Measurements from ENCODE around the gene TSC1. TPM values are rescaled to one million over a fixed set of nuclear protein-coding genes. Genes with fewer than 3 reads are reported as not detected.

Gene TSC1
- total RNA-seq, 1 donor from 2014 or later, result 44.3 TPM

DNA sequence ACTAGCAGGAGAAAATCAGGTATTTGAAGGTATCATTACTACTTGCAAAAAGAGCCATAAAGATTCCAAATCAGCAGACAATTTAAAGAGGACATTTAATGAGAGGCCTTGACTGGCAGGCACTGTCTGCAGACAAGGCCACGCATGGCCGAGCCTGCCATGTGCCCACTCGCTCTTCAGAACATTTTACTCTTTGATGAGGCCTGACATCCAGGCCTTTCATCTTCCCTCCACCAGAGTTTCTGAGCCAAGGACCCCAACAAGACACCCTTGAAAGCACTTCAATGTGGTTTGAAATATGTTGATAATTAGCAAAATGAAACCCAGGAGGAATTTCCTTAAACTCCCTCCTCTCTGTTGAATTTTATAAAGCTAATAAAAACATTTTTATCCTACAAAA, 82.8 kb downstream of the TSC1 start:
- DNase-seq, result no peak

DNA sequence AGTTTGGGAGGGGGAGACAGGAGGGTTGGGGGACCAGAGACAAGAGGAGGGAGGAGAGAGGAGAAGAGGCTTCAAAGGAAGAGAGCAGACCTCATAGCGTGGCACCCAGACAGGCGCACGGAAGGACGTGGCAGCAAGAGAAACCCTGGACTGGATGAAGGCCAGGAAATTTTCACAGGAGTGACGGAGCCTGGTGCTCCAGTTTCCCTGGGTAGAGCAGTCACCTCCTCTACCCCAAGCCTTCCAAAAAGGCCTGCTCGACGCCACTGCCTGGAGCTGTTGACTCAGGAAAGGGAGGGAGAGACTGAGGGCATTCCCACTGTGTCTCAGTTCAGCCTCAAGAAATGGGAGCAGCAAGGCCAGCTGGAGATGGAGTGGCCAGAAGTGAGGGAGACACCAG, 85.7 kb downstream of the TSC1 start:
- DNase-seq, result no peak

DNA sequence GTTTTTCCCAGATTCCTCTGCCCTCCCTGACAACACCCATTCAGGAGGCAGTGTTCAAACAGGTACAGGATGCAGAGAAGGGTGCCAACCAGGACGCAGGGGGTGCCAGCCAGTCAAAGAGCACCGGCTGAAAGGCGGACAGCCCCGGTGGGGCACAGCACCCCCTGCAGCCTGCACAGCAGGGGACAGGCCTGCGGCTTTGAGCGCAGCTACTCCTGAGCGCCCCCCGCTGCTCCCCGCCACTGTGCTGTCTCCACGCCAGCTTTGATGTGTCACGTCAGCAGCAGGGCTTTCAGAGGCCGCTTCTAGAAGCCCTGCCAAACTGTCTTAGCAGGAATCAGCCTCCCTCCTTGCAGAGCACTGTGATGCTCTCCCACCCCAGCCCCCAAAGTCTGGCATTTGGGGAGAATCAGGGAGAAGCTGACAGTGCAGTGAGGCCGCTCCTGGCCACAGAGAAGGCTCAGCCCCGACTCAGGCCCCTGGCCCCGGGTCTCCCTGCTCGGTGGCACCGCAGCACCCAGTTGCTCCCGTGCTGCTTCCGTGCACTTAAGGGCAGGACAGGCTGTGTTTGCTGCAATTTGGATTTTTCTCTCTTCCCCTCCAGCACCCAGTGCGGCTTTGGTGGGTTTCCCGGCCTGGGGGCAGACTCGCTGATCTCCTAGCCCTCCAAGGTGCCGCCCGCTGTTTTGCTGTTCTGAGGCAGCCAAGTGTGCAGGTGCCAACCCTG, 86.6 kb downstream of the TSC1 start:
- DNase-seq, result no peak

DNA sequence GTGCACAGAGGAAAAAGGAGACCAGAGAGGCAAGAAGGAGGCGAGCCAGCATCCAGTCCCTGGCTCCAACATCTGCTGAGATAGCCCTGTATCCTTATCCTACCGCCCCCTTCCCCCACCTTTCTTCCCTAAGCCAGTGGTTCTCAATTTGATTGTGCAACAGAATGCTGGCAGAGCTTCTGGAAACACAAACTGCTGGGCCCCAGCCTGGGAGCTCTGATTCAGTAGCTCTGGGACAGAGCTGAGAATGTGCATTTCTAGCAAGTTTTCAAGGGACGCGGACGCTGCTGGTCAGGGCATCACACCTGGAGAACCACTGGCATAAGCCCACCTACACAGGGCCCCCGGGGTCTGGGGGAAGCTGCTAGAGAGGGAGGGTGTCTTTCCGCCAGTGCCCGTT, 87.4 kb downstream of the TSC1 start:
- peak; percentile 50 for DNase-seq

DNA sequence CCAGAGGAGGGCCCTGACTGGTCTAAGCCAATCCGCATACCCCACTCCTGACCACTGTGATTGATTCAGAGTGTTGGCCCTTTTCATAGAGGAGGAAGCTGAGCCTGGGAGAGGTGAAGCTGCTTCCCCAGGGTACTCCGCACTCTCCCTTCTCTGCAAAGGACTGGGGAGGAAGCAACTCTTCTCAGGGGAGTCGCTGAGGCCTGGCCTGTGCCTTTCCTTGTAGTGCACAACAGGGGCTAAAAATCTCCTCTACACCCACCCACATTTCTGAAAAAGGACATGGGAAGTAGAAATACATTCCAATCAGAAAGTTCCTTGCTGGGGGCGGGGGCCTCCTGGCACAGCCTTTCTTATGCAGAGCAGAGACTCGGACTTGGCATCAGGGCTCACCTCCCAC, 88.5 kb downstream of the TSC1 start:
- DNase-seq, result no peak

DNA sequence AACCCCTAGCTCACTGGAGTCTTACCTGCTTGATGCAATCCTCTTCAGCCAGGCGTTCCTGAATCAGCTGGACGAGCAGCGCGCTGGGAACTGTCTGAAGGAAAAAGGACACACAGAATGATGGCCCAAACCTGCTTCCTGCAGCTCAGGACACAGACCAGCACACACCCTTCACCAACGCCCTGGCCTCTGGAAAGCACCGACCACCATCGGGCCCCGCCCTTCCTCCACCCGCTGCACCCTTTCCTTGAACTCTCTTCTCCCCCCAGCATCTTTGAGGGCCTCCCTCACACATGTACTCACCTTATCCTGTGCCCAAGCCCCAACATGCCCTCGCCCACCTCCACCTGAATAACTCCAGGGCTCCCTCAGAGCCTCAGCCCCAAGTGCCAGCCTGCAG, 89.6 kb downstream of the TSC1 start:
- DNase-seq, result no peak

DNA sequence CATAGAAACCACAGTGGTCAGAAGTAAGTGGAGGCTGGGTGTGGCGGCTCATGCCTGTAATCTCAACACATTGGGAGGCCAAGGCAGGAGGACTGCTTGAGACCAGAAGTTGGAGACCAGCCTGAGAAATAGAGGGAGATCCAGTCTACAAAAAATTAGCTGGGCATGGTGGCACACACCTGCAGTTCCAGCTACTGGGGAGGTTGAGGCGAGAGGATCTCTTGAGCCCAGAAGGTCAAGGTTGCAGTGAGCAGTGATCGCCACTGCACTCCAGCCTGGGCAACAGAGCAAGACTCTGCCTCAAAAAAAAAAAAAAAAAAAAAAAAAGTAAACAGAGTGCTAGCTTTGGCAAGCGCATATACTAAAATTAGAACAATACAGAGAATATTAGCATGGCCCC, 90.9 kb downstream of the TSC1 start:
- DNase-seq, result no peak

DNA sequence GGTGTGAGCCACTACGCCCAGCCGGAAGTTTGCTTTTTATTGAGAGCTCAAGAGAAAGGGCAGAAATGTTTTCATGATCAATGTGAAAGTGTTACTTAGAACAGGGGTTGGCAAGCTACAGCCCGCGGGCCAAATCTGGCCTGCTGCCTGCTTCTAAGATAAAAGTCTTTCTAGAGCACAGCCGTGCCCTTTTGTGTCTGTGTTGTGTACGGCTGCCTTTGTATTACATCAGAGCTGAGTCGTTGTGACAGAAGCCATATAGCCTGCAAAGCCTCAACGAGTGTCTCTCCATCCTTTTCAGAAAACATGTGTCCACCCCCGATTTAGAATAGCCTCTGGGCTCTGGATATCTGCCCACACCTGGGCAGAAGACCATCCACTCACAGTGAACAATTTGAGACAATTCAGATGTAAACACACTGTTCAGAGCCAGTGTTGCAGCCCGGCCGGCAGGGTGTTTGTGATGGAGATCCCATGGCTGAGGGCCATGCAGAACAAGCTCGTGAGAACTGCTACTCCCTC, 95.2 kb downstream of the TSC1 start:
- DNase-seq, result peak; percentile 21

DNA sequence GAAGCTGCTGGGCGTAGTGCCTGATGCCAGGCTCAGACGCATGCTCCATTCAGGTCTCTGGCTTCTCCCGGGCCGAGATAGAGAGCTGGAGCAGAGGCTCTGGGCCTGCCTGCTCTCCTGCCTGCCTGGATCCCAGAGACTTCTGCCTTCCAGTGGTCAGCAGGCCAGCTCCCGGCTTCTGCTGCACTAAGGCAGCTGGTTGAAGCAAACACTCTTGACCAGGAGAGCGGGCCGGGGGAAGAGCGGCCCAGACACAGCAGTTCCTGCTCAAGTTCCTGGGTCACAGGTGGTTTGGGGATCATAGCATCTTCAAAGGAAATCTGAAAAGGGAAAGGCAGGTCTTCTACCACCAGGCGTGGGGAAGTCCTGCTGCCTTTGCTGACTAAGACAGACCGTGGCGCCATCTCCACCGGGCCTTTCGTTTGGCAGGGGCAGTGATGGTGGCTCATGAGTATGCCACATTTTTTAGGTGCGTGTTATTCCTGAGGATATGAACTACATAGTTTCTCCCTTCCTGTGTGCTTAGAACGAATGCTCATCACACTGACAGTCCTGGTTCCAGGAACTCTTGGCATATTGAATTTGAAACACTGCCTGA, 97.4 kb downstream of the TSC1 start:
- DNase-seq, result no peak

DNA sequence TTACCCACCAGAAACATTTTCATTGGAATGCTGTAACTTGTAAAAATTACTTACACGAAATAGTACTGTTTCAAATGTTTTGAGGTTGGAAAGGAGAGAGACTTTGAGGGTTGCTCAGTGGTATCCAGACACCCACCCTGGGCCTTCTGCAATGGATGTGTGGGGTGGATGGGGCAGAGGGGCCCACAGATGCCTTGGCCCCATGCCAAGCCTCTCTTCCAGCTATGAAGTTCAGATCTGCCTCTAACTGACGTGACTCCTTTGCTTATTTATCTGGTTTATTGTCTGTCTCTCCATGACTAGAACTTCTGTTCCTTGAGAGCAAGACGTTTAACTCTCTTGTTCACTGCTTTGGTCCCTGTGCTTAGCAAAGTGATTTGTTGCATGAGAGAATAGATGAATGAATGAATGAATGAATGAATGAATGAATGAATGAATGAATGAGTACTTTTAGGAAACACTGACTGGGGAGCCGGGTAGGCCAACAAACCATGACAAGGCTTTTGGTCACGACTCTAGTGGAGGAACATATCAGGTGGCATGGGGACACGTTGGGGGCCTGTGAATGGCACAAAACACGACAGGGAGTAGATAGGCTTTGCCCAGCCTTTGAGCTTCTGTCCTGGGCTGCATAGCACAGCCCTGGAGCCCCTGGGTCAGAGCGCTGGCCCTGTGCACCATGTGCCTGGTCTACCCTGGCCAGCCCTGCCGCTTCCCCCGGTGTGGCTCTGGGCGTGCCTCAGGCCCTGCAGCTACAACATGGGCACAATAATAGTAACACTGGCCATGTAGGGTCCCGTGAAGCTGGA, 98.1 kb downstream of the TSC1 start:
- DNase-seq, result no peak

DNA sequence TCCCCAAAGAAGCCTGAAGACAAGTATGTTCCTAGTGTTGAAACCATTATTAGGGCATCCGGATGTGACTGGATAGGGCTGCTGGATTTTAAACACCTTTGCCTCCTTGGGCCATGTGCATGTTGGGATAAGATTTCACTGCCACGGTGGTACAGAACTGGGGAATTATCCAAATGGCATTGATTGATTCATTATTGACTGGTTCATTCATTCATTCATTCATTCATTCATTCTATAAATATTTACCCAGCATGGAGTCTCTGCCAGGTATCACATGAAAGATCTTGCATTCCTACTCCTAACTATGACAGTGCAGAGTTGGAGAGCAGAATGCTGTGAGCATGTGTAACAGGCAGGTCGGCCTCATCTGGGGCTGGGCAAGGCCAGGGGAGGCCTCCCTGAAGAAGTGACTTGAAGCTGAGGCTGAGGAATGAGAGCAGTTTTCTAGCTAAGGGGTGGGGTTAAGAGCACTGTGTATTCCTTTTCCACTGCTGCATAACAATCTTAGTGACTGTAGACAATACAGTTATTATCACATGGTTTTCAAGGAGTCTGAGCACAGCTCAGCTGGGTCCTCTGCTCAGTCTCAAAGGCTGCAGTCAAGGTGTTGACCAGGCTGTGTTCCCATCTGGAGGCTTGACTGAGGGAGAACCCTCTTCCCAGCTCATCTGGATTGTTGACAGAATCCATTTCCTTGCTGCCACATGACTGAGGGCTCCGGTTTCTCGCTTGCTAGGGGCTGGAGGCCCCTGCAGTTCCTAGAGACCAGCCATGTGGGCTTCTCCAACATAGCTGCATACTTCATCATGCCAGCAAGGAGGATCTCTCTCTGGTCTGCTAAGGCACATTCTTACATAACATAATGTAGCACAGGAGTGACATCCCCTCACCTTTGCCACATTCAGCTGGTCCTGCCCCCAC, 102.0 kb downstream of the TSC1 start:
- no peak for DNase-seq

Small RNAs within 50 kb of the gene (small RNA-seq; reads per million reads assigned to genes)
- gene AL593851.1 (ENCODE audit: low replicate concordance) (not detected), gene MIR548AW (ENCODE audit: low replicate concordance) (0.27 reads per million, percentile 47 among the genes with 10 or more reads in this experiment), gene RNU7-21P (ENCODE audit: low replicate concordance) (not detected)

Other genes starting within 250 kb of the TSC1 start
- 0.31 TPM for gene AK8, start 66.3 kb downstream of the TSC1 start, total RNA-seq
- gene SPACA9, start 65.7 kb downstream of the TSC1 start, total RNA-seq, result 3.8 TPM
- 0.51 TPM for gene GFI1B, start 34.1 kb upstream of the TSC1 start, total RNA-seq
- gene GTF3C5, start 86.4 kb upstream of the TSC1 start, total RNA-seq, result 47.1 TPM
- gene CEL, start 117.4 kb upstream of the TSC1 start, total RNA-seq, result 0.41 TPM
- 56.0 TPM for gene RALGDS, start 176.6 kb upstream of the TSC1 start, total RNA-seq
- 5.1 TPM for gene GBGT1, start 219.3 kb upstream of the TSC1 start, total RNA-seq

Data from tongue (tissue), 3 donors.